ENCODE results near the gene TOR1AIP2. TPM values are rescaled to one million over a fixed set of nuclear protein-coding genes. Genes with fewer than 3 reads are reported as not detected.

The TOR1AIP2 gene
- total and polyA plus RNA-seq, 10 of the 15 experiments (the other 5 are each of a cell fraction or from before 2014, with no cell fraction given) = 5.3 to 38.9 (median 15.4) TPM

- WGBS (ENCODE audit: insufficient coverage, insufficient replicate concordance, low lambda C conversion rate, missing lambda C conversion rate) = 50% methylated on average over 13 of the region's 13 CpGs
- no TSS peak for BruUV-seq (replicated peaks)
- no peaks in the 10 kb centered on the region for H3K79me2 ChIP-seq (ENCODE audit: control insufficient read depth, insufficient read depth, low read length)
- H4K20me1 ChIP-seq (ENCODE audit: control insufficient read depth, insufficient read depth) = no peaks in the 10 kb centered on the region
- H3K4me1 ChIP-seq (ENCODE audit: control insufficient read depth, insufficient read depth, low read length) = no peaks in the 10 kb centered on the region
- RAD21 ChIA-PET (ENCODE audit: unreplicated experiment) = interaction anchor here (1.7 kb wide), 1 partner anchor 11 kb away, joined by 10 read pairs; no protein-coding TSS in a partner anchor
- ATAC-seq (no peak), FAIRE-seq (no peak), DNase-seq (ENCODE audit: low read depth, low spot score) (no peak)
- no peak overlapping the region for H3K4me2 ChIP-seq (ENCODE audit: control insufficient read depth, insufficient read depth)
- H3K9me3 ChIP-seq (replicated peaks; ENCODE audit: control insufficient read depth, insufficient read depth, low read length) = no peaks in the 10 kb centered on the region
- H3K36me3 ChIP-seq (ENCODE audit: control insufficient read depth in 2 of 2, insufficient read depth in 2 of 2, low read length in 1 of 2) = no peaks in the 10 kb centered on the region
- no peak overlapping the region for H3K27ac ChIP-seq (ENCODE audit: control insufficient read depth, insufficient read depth)
- no peaks in the 10 kb centered on the region; a peak in 1 of 4 replicates for H3K27me3 ChIP-seq (replicated peaks in 1 of 2; ENCODE audit: control insufficient read depth in 2 of 2, insufficient read depth in 2 of 2, low read length in 1 of 2)
- intact Hi-C loops (cut with micrococcal nuclease; ENCODE audit: unreplicated experiment) (no loop called here), in situ Hi-C loops (cut with MboI) (no loop called here)
- no peak overlapping the region for H2AFZ ChIP-seq (ENCODE audit: control insufficient read depth, low read depth, low read length)
- TF ChIP-seq CEBPB (IDR thresholded peaks at IDR 0.05; ENCODE audit: borderline replicate concordance in 1 of 2, low read depth in 2 of 2, low read length in 2 of 2) (no peak), TCF3 (IDR thresholded peaks at IDR 0.05; ENCODE audit: borderline replicate concordance, insufficient read depth, low read depth, low read length) (no peak), ZNF687 (IDR thresholded peaks at IDR 0.05) (no peak), WRNIP1 (IDR thresholded peaks at IDR 0.05; ENCODE audit: borderline replicate concordance, low read depth, low read length) (no peak), YBX1 (IDR thresholded peaks at IDR 0.05) (no peak)
- TF ChIP-seq, protein P1, sequence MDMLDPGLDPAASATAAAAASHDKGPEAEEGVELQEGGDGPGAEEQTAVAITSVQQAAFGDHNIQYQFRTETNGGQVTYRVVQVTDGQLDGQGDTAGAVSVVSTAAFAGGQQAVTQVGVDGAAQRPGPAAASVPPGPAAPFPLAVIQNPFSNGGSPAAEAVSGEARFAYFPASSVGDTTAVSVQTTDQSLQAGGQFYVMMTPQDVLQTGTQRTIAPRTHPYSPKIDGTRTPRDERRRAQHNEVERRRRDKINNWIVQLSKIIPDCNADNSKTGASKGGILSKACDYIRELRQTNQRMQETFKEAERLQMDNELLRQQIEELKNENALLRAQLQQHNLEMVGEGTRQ (IDR thresholded peaks at IDR 0.05; ENCODE audit: borderline replicate concordance, low read depth, low read length) = no peak
- TF ChIP-seq, protein P2, sequence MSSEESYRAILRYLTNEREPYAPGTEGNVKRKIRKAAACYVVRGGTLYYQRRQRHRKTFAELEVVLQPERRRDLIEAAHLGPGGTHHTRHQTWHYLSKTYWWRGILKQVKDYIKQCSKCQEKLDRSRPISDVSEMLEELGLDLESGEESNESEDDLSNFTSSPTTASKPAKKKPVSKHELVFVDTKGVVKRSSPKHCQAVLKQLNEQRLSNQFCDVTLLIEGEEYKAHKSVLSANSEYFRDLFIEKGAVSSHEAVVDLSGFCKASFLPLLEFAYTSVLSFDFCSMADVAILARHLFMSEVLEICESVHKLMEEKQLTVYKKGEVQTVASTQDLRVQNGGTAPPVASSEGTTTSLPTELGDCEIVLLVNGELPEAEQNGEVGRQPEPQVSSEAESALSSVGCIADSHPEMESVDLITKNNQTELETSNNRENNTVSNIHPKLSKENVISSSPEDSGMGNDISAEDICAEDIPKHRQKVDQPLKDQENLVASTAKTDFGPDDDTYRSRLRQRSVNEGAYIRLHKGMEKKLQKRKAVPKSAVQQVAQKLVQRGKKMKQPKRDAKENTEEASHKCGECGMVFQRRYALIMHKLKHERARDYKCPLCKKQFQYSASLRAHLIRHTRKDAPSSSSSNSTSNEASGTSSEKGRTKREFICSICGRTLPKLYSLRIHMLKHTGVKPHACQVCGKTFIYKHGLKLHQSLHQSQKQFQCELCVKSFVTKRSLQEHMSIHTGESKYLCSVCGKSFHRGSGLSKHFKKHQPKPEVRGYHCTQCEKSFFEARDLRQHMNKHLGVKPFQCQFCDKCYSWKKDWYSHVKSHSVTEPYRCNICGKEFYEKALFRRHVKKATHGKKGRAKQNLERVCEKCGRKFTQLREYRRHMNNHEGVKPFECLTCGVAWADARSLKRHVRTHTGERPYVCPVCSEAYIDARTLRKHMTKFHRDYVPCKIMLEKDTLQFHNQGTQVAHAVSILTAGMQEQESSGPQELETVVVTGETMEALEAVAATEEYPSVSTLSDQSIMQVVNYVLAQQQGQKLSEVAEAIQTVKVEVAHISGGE (CRISPR knock-in tag; IDR thresholded peaks at IDR 0.05) = no peak
- SMC1A ChIA-PET (ENCODE audit: uncharacterized antibody, unreplicated experiment) = interaction anchor here (0.6 kb wide), 1 partner anchor 29 kb away, joined by 3 read pairs; no protein-coding TSS in a partner anchor
- POLR2A ChIA-PET = no interaction called here
- H3K4me3 ChIP-seq = no peak overlapping the region
- CTCF ChIA-PET = interaction anchor here (4.7 kb wide), 1 partner anchor 11 kb away, joined by 33 read pairs; no protein-coding TSS in a partner anchor
- no peak overlapping the region for H3K9ac ChIP-seq (ENCODE audit: control insufficient read depth, insufficient read depth, low read length)
Measured at GRCh38 chr1:179825798-179826460, 51.7 kb downstream of the TOR1AIP2 start.
